HUDEP-2 (cell line): ENCODE measurements around the gene WDR91.
"Not testable (repeated sequence)": the region's sequence is repeated elsewhere in the genome, so short reads cannot be mapped to it uniquely, and the experiment has no call there.

ENCODE experiments used
- DNase-seq, 76 experiments: peaks; one replicate each; lab custom pipeline; 2025; ENCODE audit not compliant: unreplicated experiment in 76 of 76; lab: John Stamatoyannopoulos, UW

Gene WDR91

GRCh38 chr7:135181261-135181928, 29.9 kb downstream of the WDR91 start:
- no peak for DNase-seq

GRCh38 chr7:135180122-135180521, 31.2 kb downstream of the WDR91 start:
- no peak for DNase-seq

- no peak for DNase-seq
Measured at GRCh38 chr7:135179321-135179925, 31.9 kb downstream of the WDR91 start.

- no peak for DNase-seq
Measured at GRCh38 chr7:135178364-135178763, 33.0 kb downstream of the WDR91 start.

- no peak for DNase-seq
Measured at GRCh38 chr7:135177028-135177696, 34.2 kb downstream of the WDR91 start.

- no peak for DNase-seq
Measured at GRCh38 chr7:135175931-135176330, 35.4 kb downstream of the WDR91 start.

GRCh38 chr7:135174941-135175340, 36.4 kb downstream of the WDR91 start:
- DNase-seq: no peak

GRCh38 chr7:135173916-135174315, 37.4 kb downstream of the WDR91 start:
- DNase-seq: not testable (repeated sequence)

GRCh38 chr7:135171581-135172291, 39.6 kb downstream of the WDR91 start:
- not testable (repeated sequence) for DNase-seq

- DNase-seq: not testable (repeated sequence)
Measured at GRCh38 chr7:135170998-135171481, 40.3 kb downstream of the WDR91 start.

- DNase-seq: peak in 75 of 76 experiments; percentile 41 to 96 (median 87)
Measured at GRCh38 chr7:135170274-135170997, 40.9 kb downstream of the WDR91 start, which contains the start of gene CYREN. Gene CYREN, minus strand, starts transcription at chr7:135170707. Its CDS starts 1,785 bp downstream, at chr7:135168922.

GRCh38 chr7:135169964-135170273, 41.4 kb downstream of the WDR91 start:
- peak in 8 of 76 experiments; percentile 27 to 57 (median 40) for DNase-seq

GRCh38 chr7:135169141-135169963, 42.0 kb downstream of the WDR91 start:
- DNase-seq: peak in 70 of 76 experiments; percentile 3 to 77 (median 50)

- DNase-seq: no peak
Measured at GRCh38 chr7:135168489-135169140, 42.7 kb downstream of the WDR91 start.

GRCh38 chr7:135168001-135168400, 43.3 kb downstream of the WDR91 start:
- DNase-seq: peak in 25 of 76 experiments; percentile 3 to 39 (median 18)

GRCh38 chr7:135167365-135167917, 43.9 kb downstream of the WDR91 start:
- peak in 45 of 76 experiments; percentile 6 to 57 (median 30) for DNase-seq

- no peak for DNase-seq
Measured at GRCh38 chr7:135166338-135166990, 44.9 kb downstream of the WDR91 start.

GRCh38 chr7:135165862-135166261, 45.5 kb downstream of the WDR91 start:
- DNase-seq: no peak
